HEK293 (cell line): Measurements from ENCODE around the gene TTC9B.

Experiments used
- BCL6B ChIP-seq: fragments of 450-650 bp; formaldehyde crosslinking; IDR thresholded peaks from 2 replicates; pipeline ENCODE4 v1.5.1; 2017; ENCODE audit warnings: missing biosample characterization, missing genetic modification characterization
- FEZF1 ChIP-seq: fragments of 450-650 bp; formaldehyde crosslinking; IDR thresholded peaks from 2 replicates; pipeline ENCODE4 v1.5.1; 2016; ENCODE audit warnings: missing biosample characterization, missing genetic modification characterization
- GFI1B ChIP-seq: fragments of 450-650 bp; formaldehyde crosslinking; IDR thresholded peaks from 2 replicates; pipeline ENCODE4 v1.5.1; 2016; ENCODE audit warnings: missing biosample characterization, missing genetic modification characterization
- HIC1 ChIP-seq: fragments of 450-650 bp; formaldehyde crosslinking; IDR thresholded peaks from 2 replicates; pipeline ENCODE4 v1.5.1; 2016; ENCODE audit warnings: missing biosample characterization, missing genetic modification characterization
- INSM2 ChIP-seq: fragments of 450-650 bp; formaldehyde crosslinking; IDR thresholded peaks from 2 replicates; pipeline ENCODE4 v1.5.1; 2016; ENCODE audit warnings: missing biosample characterization, missing genetic modification characterization
- MYNN ChIP-seq: fragments of 450-650 bp; formaldehyde crosslinking; IDR thresholded peaks from 2 replicates; pipeline ENCODE4 v1.5.1; 2016; ENCODE audit warnings: missing biosample characterization, missing genetic modification characterization, borderline replicate concordance
- OVOL3 ChIP-seq: fragments of 450-650 bp; formaldehyde crosslinking; IDR thresholded peaks from 2 replicates; pipeline ENCODE4 v1.5.1; 2016; ENCODE audit warnings: missing biosample characterization, missing genetic modification characterization
- PRDM1 ChIP-seq: fragments of 450-650 bp; formaldehyde crosslinking; IDR thresholded peaks from 2 replicates; pipeline ENCODE4; 2016; ENCODE audit warnings: missing biosample characterization, missing genetic modification characterization
- ZBTB1 ChIP-seq: fragments of 450-650 bp; formaldehyde crosslinking; IDR thresholded peaks from 2 replicates; pipeline ENCODE4 v1.5.1; 2016; ENCODE audit warnings: missing biosample characterization, missing genetic modification characterization
- ZBTB21 ChIP-seq: fragments of 450-650 bp; formaldehyde crosslinking; IDR thresholded peaks from 2 replicates; pipeline ENCODE4 v1.5.1; 2017; ENCODE audit warnings: missing biosample characterization, missing genetic modification characterization
- ZBTB7A ChIP-seq: fragments of 450-650 bp; formaldehyde crosslinking; IDR thresholded peaks from 2 replicates; pipeline ENCODE4 v1.5.1; 2016; ENCODE audit warnings: low read depth, missing biosample characterization, missing genetic modification characterization
- ZNF146 ChIP-seq: fragments of 450-650 bp; formaldehyde crosslinking; IDR thresholded peaks from 2 replicates; pipeline ENCODE4 v1.5.1; 2016; ENCODE audit warnings: missing biosample characterization, missing genetic modification characterization
- ZNF221 ChIP-seq: fragments of 450-650 bp; formaldehyde crosslinking; IDR thresholded peaks from 2 replicates; pipeline ENCODE4 v1.5.1; 2017; ENCODE audit warnings: missing biosample characterization, missing genetic modification characterization, borderline replicate concordance
- ZNF280D ChIP-seq: fragments of 450-650 bp; formaldehyde crosslinking; IDR thresholded peaks from 2 replicates; pipeline ENCODE4 v1.5.1; 2016; ENCODE audit warnings: missing biosample characterization, missing genetic modification characterization
- ZNF335 ChIP-seq: fragments of 450-650 bp; formaldehyde crosslinking; conservative IDR thresholded peaks from 2 replicates; pipeline ENCODE4 v1.5.1; 2016; ENCODE audit warnings: missing biosample characterization, missing genetic modification characterization
- ZNF341 ChIP-seq: fragments of 450-650 bp; formaldehyde crosslinking; IDR thresholded peaks from 2 replicates; pipeline ENCODE4; 2016; ENCODE audit warnings: low read depth, missing biosample characterization, missing genetic modification characterization
- ZNF391 ChIP-seq: fragments of 450-650 bp; formaldehyde crosslinking; IDR thresholded peaks from 2 replicates; pipeline ENCODE4 v1.5.1; 2016; ENCODE audit warnings: low read depth, missing biosample characterization, missing genetic modification characterization, borderline replicate concordance
- ZNF398 ChIP-seq: fragments of 450-650 bp; formaldehyde crosslinking; IDR thresholded peaks from 2 replicates; pipeline ENCODE4 v1.5.1; 2017; ENCODE audit warnings: missing biosample characterization, missing genetic modification characterization
- ZNF426 ChIP-seq: fragments of 450-650 bp; formaldehyde crosslinking; IDR thresholded peaks from 2 replicates; pipeline ENCODE4 v1.5.1; 2017; ENCODE audit warnings: missing biosample characterization, missing genetic modification characterization, mild to moderate bottlenecking, inconsistent platforms, moderate library complexity
- ZNF510 ChIP-seq: fragments of 450-650 bp; formaldehyde crosslinking; IDR thresholded peaks from 2 replicates; pipeline ENCODE4 v1.5.1; 2018; ENCODE audit warnings: mild to moderate bottlenecking, missing genetic modification characterization, missing biosample characterization; ENCODE audit not compliant: insufficient replicate concordance
- ZNF560 ChIP-seq: fragments of 450-650 bp; formaldehyde crosslinking; IDR thresholded peaks from 2 replicates; pipeline ENCODE4 v1.5.1; 2017; ENCODE audit warnings: missing biosample characterization, missing genetic modification characterization, borderline replicate concordance
- ZNF580 ChIP-seq: fragments of 450-650 bp; formaldehyde crosslinking; IDR thresholded peaks from 2 replicates; pipeline ENCODE4 v1.5.1; 2016; ENCODE audit warnings: missing biosample characterization, missing genetic modification characterization
- ZNF624 ChIP-seq: fragments of 450-650 bp; formaldehyde crosslinking; IDR thresholded peaks from 2 replicates; pipeline ENCODE4 v1.5.1; 2017; ENCODE audit warnings: missing biosample characterization, missing genetic modification characterization
- ZNF677 ChIP-seq: fragments of 450-650 bp; IDR thresholded peaks from 2 replicates; pipeline ENCODE4 v1.5.0; 2018; ENCODE audit warnings: missing biosample characterization, mild to moderate bottlenecking, missing genetic modification characterization, moderate library complexity
- ZNF747 ChIP-seq: fragments of 450-650 bp; formaldehyde crosslinking; IDR thresholded peaks from 2 replicates; pipeline ENCODE4 v1.5.1; 2016; ENCODE audit warnings: missing biosample characterization, missing genetic modification characterization
- ZNF776 ChIP-seq: fragments of 450-650 bp; formaldehyde crosslinking; IDR thresholded peaks from 2 replicates; pipeline ENCODE4 v1.5.0; 2017; ENCODE audit warnings: missing biosample characterization, missing genetic modification characterization, borderline replicate concordance
- ZNF791 ChIP-seq: fragments of 450-650 bp; formaldehyde crosslinking; IDR thresholded peaks from 2 replicates; pipeline ENCODE4 v1.5.1; 2016; ENCODE audit warnings: missing biosample characterization, missing genetic modification characterization
- ZSCAN4 ChIP-seq: fragments of 450-650 bp; formaldehyde crosslinking; IDR thresholded peaks from 2 replicates; pipeline ENCODE4 v1.5.1; 2017; ENCODE audit warnings: missing biosample characterization, missing genetic modification characterization

Gene TTC9B

GRCh38 chr19:40191836-40192646 lies 26.1 kb downstream of the TTC9B start (continued):
- TF ChIP-seq ZNF280D (no peak), PRDM1 (tag by site-specific recombination) (no peak), ZNF580 (tag by site-specific recombination) (no peak), MYNN (no peak), ZNF776 (tag by site-specific recombination) (no peak), ZSCAN4 (no peak), ZNF677 (0 out of 2 replicates have a peak, but pooled peaks have one; percentile 24), FEZF1 (tag by site-specific recombination) (no peak), GFI1B (tag by site-specific recombination) (no peak), ZBTB7A (tag by site-specific recombination) (peak; percentile 92), HIC1 (tag by site-specific recombination) (peak; percentile 83), ZNF341 (tag by site-specific recombination) (no peak), ZNF335 (tag by site-specific recombination) (peak; percentile 83), ZNF398 (tag by site-specific recombination) (peak; percentile 61; the same call in 1 of the 2 replicates), ZNF791 (tag by site-specific recombination) (no peak), ZNF426 (tag by site-specific recombination) (no peak), BCL6B (tag by site-specific recombination) (no peak), ZBTB21 (tag by site-specific recombination) (no peak), ZNF146 (tag by site-specific recombination) (no peak), ZNF747 (no peak), INSM2 (peak; percentile 38; the same call in 1 of the 2 replicates), ZNF624 (no peak), OVOL3 (tag by site-specific recombination) (no peak), ZNF560 (tag by site-specific recombination) (no peak), ZNF221 (no peak), ZBTB1 (no peak; the same call in 1 of the 2 replicates), ZNF391 (tag by site-specific recombination) (no peak), ZNF510 (no peak)
